IMR-90 (cell line): Measurements from ENCODE around the gene KCNMA1. TPM values are rescaled to one million over a fixed set of nuclear protein-coding genes. Genes with fewer than 3 reads are reported as not detected.

Experiments used
- ATAC-seq: fragments of 200-7000 bp; cut with Tn5 transposase; 2 replicates; pipeline ENCODE4 v1.9.1; 2020; ENCODE audit warnings: low read depth, mild to moderate bottlenecking, moderate library complexity
- BruUV-seq: library from RNA; stranded (reverse); fragments of 400-500 nt; replicated peaks from 2 replicates; lab custom pipeline; 2021; lab: Mats Ljungman, UMichigan
- CTCF ChIA-PET: fragments of 300-600 bp; formaldehyde crosslinking; extraction: SDS; loops from one replicate; lab custom pipeline; 2021; ENCODE audit warnings: antibody characterized with exemption; lab: Yijun Ruan, JAX
- POLR2A ChIA-PET: fragments of 300-600 bp; sonication (Branson Sonifier 250); formaldehyde crosslinking; loops from one replicate; lab custom pipeline; 2022; ENCODE audit warnings: antibody characterized with exemption; ENCODE audit not compliant: unreplicated experiment; lab: Charles Lee
- DNase-seq: peaks from one replicate; pipeline ENCODE4 v3.0.0; 2013
- H2AFZ ChIP-seq: replicated peaks from 2 replicates; pipeline ENCODE3; 2013; ENCODE audit warnings: low read length, mild to moderate bottlenecking; ENCODE audit not compliant: poor library complexity
- H2AK5ac ChIP-seq: 2 replicates; pipeline ENCODE4 v1.6.1; 2013; ENCODE audit warnings: low read depth, low read length, inconsistent platforms
- H2AK9ac ChIP-seq: replicated peaks from 2 replicates; pipeline ENCODE3; 2013; ENCODE audit warnings: mild to moderate bottlenecking, low read depth, low read length, moderate library complexity; ENCODE audit not compliant: poor library complexity
- H2BK120ac ChIP-seq: 2 replicates; pipeline ENCODE4 v1.6.1; 2013; ENCODE audit warnings: low read depth, low read length, inconsistent platforms
- H2BK15ac ChIP-seq: 3 replicates; pipeline ENCODE4 v1.6.1; 2013; ENCODE audit warnings: low read depth, low read length, inconsistent platforms
- H2BK20ac ChIP-seq: 2 replicates; pipeline ENCODE4 v1.6.1; 2013; ENCODE audit warnings: low read depth, mild to moderate bottlenecking, inconsistent platforms, low read length, moderate library complexity
- H2BK5ac ChIP-seq: 2 replicates; pipeline ENCODE4 v1.6.1; 2013; ENCODE audit warnings: mild to moderate bottlenecking, low read depth, low read length, inconsistent platforms; ENCODE audit not compliant: poor library complexity, severe bottlenecking
- H3K14ac ChIP-seq: replicated peaks from 2 replicates; pipeline ENCODE4 v1.6.1; 2013; ENCODE audit warnings: low read depth, low read length, inconsistent platforms
- H3K18ac ChIP-seq: 2 replicates; pipeline ENCODE4 v1.6.1; 2013; ENCODE audit warnings: low read depth, low read length, control low read depth
- H3K23ac ChIP-seq: 2 replicates; pipeline ENCODE4 v1.6.1; 2013; ENCODE audit warnings: low read depth, low read length, inconsistent platforms
- H3K27ac ChIP-seq: 2 replicates; pipeline ENCODE4 v1.5.1; 2013; ENCODE audit warnings: mild to moderate bottlenecking, control low read depth, low read length; ENCODE audit not compliant: insufficient read depth
- H3K27me3 ChIP-seq: 2 replicates; pipeline ENCODE4 v1.6.1; 2013; ENCODE audit warnings: low read length; ENCODE audit not compliant: control insufficient read depth, insufficient read depth
- H3K36me3 ChIP-seq: 2 replicates; pipeline ENCODE4 v1.6.1; 2013; ENCODE audit warnings: low read length, mixed read lengths; ENCODE audit not compliant: control insufficient read depth, insufficient read depth
- H3K4ac ChIP-seq: 2 replicates; pipeline ENCODE4 v1.6.1; 2013; ENCODE audit warnings: low read depth, low read length, inconsistent platforms
- H3K4me1 ChIP-seq: 2 replicates; pipeline ENCODE4 v1.6.1; 2013; ENCODE audit warnings: low read length, mixed read lengths; ENCODE audit not compliant: control insufficient read depth, insufficient read depth
- H3K4me2 ChIP-seq: 2 replicates; pipeline ENCODE4 v1.6.1; 2013; ENCODE audit warnings: low read depth, mild to moderate bottlenecking, control low read depth, low read length, moderate library complexity
- H3K4me3 ChIP-seq: 2 replicates; pipeline ENCODE4 v1.5.1; 2013; ENCODE audit warnings: low read depth, mild to moderate bottlenecking, control low read depth, low read length, moderate library complexity; ENCODE audit not compliant: insufficient read depth
- H3K56ac ChIP-seq: 2 replicates; pipeline ENCODE4 v1.6.1; 2013; ENCODE audit warnings: low read length, inconsistent platforms; ENCODE audit not compliant: insufficient read depth; ENCODE audit errors: extremely low read depth
- H3K79me1 ChIP-seq, 2 experiments: 2 replicates each; pipeline ENCODE4 v1.6.1; 2013; ENCODE audit warnings: low read length in 2 of 2, inconsistent platforms in 1 of 2, low read depth in 1 of 2
- H3K9ac ChIP-seq: 2 replicates; pipeline ENCODE4 v1.6.1; 2013; ENCODE audit warnings: low read depth, low read length, control low read depth
- H3K9me1 ChIP-seq: 2 replicates; pipeline ENCODE4 v1.6.1; 2013; ENCODE audit warnings: low read length, inconsistent platforms; ENCODE audit not compliant: insufficient read depth
- H3K9me3 ChIP-seq: 2 replicates; pipeline ENCODE4 v1.6.1; 2013; ENCODE audit warnings: low read length; ENCODE audit not compliant: control insufficient read depth, insufficient read depth
- H4K20me1 ChIP-seq: 2 replicates; pipeline ENCODE4 v1.6.1; 2013; ENCODE audit warnings: low read length, inconsistent platforms; ENCODE audit not compliant: insufficient read depth
- H4K5ac ChIP-seq: 2 replicates; pipeline ENCODE4 v1.6.1; 2013; ENCODE audit warnings: mild to moderate bottlenecking, low read depth, low read length, control low read depth
- H4K8ac ChIP-seq, 2 experiments: 2 replicates each; pipeline ENCODE4 v1.6.1; 2013; ENCODE audit warnings: low read depth in 2 of 2, low read length in 2 of 2, control low read depth in 1 of 2, inconsistent platforms in 1 of 2
- H4K91ac ChIP-seq: 2 replicates; pipeline ENCODE4 v1.6.1; 2013; ENCODE audit warnings: low read depth, low read length, inconsistent platforms; ENCODE audit not compliant: insufficient read depth
- CEBPB ChIP-seq: IDR thresholded peaks from 2 replicates; pipeline ENCODE4 v1.6.1; 2012; ENCODE audit warnings: low read depth, low read length, improper control_type of control experiment
- MAFK ChIP-seq: IDR thresholded peaks from 2 replicates; pipeline ENCODE4 v1.6.1; 2012; ENCODE audit warnings: low read depth, low read length, improper control_type of control experiment
- RAD21 ChIP-seq: IDR thresholded peaks from 2 replicates; pipeline ENCODE4 v1.6.1; 2012; ENCODE audit warnings: low read length, improper control_type of control experiment
- RFX5 ChIP-seq: IDR thresholded peaks from 2 replicates; pipeline ENCODE4 v1.8.0; 2012; ENCODE audit warnings: low read depth, mild to moderate bottlenecking, low read length, moderate library complexity
- WGBS, 2 experiments: methylation state at CpG; one replicate each; pipeline versions ENCODE4 v1.1.5 to v1.1.7; 2013; ENCODE audit warnings: missing lambda C conversion rate in 2 of 2; ENCODE audit not compliant: insufficient read length in 1 of 2; ENCODE audit errors: extremely low coverage in 2 of 2; 5-methylcytosine and 5-hydroxymethylcytosine counted together
- dilution Hi-C: fragments of 300-500 bp; cut with HindIII; formaldehyde crosslinking; loops from one replicate; pipeline ENCODE4 v1.14.3; 2018; ENCODE audit warnings: low sequenced_read_pairs; ENCODE audit not compliant: unreplicated experiment
- in situ Hi-C: fragments of 300-500 bp; cut with MboI; formaldehyde crosslinking; loops from 3 replicates; pipeline ENCODE4 v1.14.3; 2019; ENCODE audit warnings: low sequenced_read_pairs, inconsistent platforms, mixed read lengths
- intact Hi-C: fragments of 100-400 bp; cut with micrococcal nuclease; formaldehyde crosslinking; loops from 2 replicates; pipeline ENCODE4 v1.10.0; 2022
- polyA plus RNA-seq, 3 experiments: library from polyadenylated mRNA; depleted of rRNA; stranded (reverse); fragments of >200 nt; gene quantifications; 2 replicates each; pipeline ENCODE4 v1.2.3, GENCODE V29; 2012; ENCODE audit warnings: low replicate concordance in 1 of 3
- total RNA-seq: library from RNA; depleted of rRNA; stranded (reverse); fragments of >200 nt; gene quantifications from 2 replicates; pipeline ENCODE4 v1.2.3, GENCODE V29; 2012
- TF ChIP-seq, protein P1 (sequence below): fragments of 150-350 bp; IDR thresholded peaks from 2 replicates; pipeline ENCODE4 v1.6.1; 2016; ENCODE audit warnings: low read depth, mild to moderate bottlenecking, low read length, moderate library complexity, borderline replicate concordance

The KCNMA1 gene
- total and polyA plus RNA-seq, 2 of the 4 experiments (the other 2 are of a cell fraction): 25.6 to 29.6 TPM

- TF ChIP-seq MAFK: peak; percentile 44; the same call in 1 of the 2 replicates
- TF ChIP-seq, protein P1, sequence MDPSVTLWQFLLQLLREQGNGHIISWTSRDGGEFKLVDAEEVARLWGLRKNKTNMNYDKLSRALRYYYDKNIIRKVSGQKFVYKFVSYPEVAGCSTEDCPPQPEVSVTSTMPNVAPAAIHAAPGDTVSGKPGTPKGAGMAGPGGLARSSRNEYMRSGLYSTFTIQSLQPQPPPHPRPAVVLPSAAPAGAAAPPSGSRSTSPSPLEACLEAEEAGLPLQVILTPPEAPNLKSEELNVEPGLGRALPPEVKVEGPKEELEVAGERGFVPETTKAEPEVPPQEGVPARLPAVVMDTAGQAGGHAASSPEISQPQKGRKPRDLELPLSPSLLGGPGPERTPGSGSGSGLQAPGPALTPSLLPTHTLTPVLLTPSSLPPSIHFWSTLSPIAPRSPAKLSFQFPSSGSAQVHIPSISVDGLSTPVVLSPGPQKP: no peak
- no peak for TF ChIP-seq RFX5
- no peak for TF ChIP-seq RAD21
- TF ChIP-seq CEBPB: no peak
- CTCF ChIA-PET: no interaction called here
Observed at GRCh38 chr10:77321838-77322237, 315.8 kb downstream of the KCNMA1 start.

More at GRCh38 chr10:77321838-77322237, 315.8 kb downstream of the KCNMA1 start:
- in situ Hi-C loops: no loop called here
- H4K5ac ChIP-seq: no peak overlapping the region
- no peak overlapping the region for H4K91ac ChIP-seq
- H3K14ac ChIP-seq: 0 out of 2 replicates have a peak overlapping the region, but pooled peaks have one; percentile 27
- H2AK5ac ChIP-seq: peak overlapping the region; percentile 15
- POLR2A ChIA-PET: no interaction called here
- H4K20me1 ChIP-seq: peaks cover 7% of the 10 kb centered on the region
- H3K4me1 ChIP-seq: peaks cover 6% of the 10 kb centered on the region; the same call in 1 of the 2 replicates
- no peak overlapping the region for H2BK5ac ChIP-seq
- H3K9me1 ChIP-seq: peaks cover 7% of the 10 kb centered on the region
- peaks cover 3% of the 10 kb centered on the region; the same call in 1 of the 2 replicates for H3K9me3 ChIP-seq
- WGBS, 2 experiments: no CpG with 5 or more reads among the region's 3 CpGs
- H2BK20ac ChIP-seq: peak overlapping the region; percentile 33; the same call in 1 of the 2 replicates
- no peak overlapping the region for H2BK15ac ChIP-seq
- no peak overlapping the region for H2AFZ ChIP-seq
- intact Hi-C loops: no loop called here
- H3K9ac ChIP-seq: no peak overlapping the region
- no peak overlapping the region for H3K23ac ChIP-seq
- no peak overlapping the region for H3K4ac ChIP-seq
- H3K18ac ChIP-seq: no peak overlapping the region
- H3K56ac ChIP-seq: no peak overlapping the region
- no peak overlapping the region for H3K4me2 ChIP-seq
- ATAC-seq: no peak
- dilution Hi-C loops: no loop called here
- no peak overlapping the region for H4K8ac ChIP-seq
- peak overlapping the region; percentile 29; the same call in 1 of the 2 replicates for H2BK120ac ChIP-seq
- no peak overlapping the region for H3K4me3 ChIP-seq
- no TSS peak for BruUV-seq
- H3K27me3 ChIP-seq: peaks cover 12% of the 10 kb centered on the region
- H3K27ac ChIP-seq: no peak overlapping the region
- DNase-seq: peak; percentile 38
- H3K36me3 ChIP-seq: no peaks in the 10 kb centered on the region
- no peak overlapping the region for H2AK9ac ChIP-seq
- 0 out of 4 replicates have a peak, but pooled peaks cover 0 to 8% of the 10 kb centered on the region in 2 experiments for H3K79me1 ChIP-seq
